ENCODE results near the gene CSRP2.
A peak's percentile ranks its signal among the peaks of the same experiment; 100 is the strongest.

CSRP2 gene

DNA sequence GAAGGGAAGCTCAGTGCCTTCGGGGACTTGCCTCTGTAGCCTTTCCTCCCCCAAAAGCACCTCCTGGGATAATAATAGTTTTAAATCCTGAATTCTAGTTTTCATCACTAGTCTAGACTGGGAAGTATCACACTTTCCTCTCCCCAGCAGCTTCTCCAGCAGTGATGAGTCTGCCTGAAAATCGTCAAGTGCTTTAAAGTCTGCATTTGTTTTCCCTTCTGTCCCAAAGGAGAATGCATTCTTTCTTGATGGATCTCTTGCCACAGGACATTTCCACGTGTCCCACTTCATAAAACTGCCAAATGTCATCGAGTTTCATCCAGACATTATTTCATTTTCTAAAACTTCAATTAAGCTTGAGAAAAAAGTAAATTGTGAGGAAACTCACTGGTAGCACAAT is 15.0 kb downstream of the CSRP2 start:
- DNase-seq (ENCODE audit: insufficient read length, low spot score) (no peak), FAIRE-seq (no peak)

DNA sequence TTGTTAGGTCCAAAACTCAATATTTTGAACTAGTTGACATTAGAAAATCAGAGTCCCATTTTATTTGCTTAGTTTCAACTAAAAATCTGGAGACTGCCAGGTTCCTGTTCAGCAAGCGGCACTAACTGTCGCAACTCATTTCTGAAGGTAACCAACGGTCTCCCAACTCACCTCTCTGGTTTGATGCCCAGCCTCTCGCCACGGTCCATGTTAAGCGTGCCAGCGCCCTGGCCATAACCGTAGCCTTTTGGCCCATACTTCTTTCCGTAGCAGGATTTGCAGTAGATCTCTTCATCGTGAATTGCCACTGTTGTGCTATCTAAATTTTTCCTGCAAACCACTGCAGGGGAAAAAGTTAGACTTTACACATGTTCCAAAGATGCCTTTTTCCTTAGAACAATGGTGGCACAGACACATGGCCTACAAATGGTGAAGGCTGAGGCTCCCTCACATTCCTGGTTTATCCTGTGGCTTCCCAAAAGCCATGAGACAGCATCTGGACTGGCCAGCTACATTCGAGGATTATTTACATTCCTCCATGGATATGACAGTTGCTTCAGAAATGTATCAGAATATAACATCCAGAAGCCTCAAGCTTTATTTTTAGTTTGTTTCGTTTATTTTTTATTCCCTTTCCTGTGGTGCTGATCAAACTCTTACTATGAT is 15.7 kb downstream of the CSRP2 start:
- DNase-seq (ENCODE audit: insufficient read length, low spot score) (no peak), FAIRE-seq (no peak)

DNA sequence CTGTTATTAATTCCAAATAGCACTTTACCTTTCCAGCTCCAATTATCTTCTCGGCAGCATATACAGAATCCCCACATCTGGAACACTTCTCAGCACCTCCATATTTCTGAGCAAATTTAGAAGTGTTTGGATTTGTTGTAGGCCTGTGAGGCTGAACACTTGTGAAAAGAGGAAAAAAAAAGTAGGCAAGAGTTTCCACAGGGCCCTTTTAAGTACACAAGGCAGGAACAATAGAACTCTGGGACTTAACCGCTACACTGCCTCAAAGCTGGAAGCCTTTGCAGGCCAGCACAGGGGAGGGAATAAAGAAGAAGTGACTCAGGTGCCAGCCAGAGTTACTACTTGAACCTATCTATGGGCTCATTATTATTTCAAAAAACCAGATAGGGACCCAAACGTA is 18.6 kb downstream of the CSRP2 start:
- DNase-seq (ENCODE audit: insufficient read length, low spot score) (no peak), FAIRE-seq (no peak)

DNA sequence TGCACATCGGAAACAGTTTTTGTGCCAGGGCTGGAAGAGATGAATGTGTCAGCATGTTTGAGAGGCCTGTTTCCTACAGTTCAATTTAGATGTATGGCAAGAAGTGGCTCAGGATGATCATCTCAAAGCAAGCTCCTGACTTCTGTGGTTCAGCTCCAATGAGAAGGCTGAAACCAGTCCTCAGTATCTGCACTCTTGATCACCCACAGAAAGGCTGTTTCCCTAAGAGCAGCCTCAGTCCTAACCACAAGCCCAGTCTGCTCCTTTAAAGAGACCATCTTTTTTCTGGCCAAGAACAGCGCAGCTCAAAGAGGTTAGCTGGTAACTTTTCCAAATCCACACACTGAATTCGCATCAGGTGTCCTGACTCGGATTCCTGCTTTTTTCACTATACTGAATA is 19.2 kb downstream of the CSRP2 start:
- no peak for FAIRE-seq
- no peak for DNase-seq (ENCODE audit: insufficient read length, low spot score)

DNA sequence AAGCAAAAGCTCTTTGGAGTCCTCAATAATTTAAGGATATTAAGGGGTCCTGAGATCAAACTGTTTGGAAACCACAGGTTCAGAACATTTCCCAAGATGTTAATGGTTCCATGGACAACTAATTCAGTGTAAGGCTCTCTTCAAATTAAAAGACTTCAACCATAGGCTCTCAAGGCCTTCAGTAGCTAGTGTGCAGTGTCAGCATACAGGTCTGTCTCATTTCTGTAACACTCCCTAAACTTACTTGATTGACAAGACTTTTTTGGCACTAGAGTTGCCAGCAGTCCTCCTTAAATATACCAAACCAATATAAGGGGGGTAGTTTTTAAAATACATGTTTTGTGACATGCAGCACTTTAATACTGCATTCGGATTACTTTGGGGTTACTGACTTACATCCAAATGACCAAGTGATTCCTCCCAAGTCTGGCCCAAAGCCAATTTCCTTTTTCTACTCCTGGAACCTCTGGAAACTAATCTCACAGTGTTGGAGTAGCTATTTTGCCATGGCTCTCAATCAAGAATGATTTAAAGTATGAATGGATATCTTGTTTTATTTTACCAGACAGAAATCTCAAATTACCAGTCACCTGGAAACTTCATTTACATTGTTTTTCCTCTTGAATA is 22.7 kb downstream of the CSRP2 start:
- FAIRE-seq (no peak), DNase-seq (ENCODE audit: insufficient read length, low spot score) (no peak)

DNA sequence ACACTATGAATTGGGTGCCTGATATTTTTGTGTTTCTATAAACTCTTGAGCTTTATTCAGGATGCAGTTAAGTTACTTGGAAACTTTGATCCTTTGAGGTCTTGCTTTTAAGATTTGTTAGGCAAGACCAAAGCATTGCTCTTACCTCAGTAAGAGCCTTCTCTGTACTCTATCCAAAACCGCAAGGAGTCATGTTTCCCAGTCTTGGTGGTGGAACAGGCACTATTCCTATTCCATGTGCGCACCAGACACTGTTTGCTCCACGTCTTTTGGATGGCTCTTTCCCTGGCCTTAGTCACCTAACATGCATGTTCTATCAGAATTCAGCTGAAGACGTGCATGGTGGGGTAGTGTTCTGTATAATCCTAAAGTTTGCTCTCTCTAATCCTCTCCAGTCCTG is 23.5 kb downstream of the CSRP2 start:
- FAIRE-seq (peak; percentile 26), DNase-seq (ENCODE audit: insufficient read length, low spot score) (no peak)

DNA sequence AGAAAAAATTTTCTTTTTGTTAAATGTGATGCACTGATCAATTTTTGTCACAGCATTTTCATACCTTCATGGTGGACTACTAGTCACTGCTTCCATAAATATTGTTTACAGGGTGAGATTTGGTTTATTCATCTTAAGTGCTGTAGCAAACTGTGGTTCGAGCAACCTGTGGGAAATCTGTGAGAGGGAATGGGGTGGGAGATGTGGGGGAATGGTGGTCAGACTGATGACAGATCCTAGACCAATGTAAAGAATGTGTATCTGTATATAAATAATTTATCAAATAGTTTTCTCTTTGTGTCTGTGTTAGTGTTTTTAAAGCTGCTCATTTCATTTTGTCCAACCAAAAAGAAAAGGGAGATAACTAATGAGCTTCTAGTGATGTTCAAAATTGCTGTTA is 26.7 kb downstream of the CSRP2 start:
- no peak for FAIRE-seq

DNA sequence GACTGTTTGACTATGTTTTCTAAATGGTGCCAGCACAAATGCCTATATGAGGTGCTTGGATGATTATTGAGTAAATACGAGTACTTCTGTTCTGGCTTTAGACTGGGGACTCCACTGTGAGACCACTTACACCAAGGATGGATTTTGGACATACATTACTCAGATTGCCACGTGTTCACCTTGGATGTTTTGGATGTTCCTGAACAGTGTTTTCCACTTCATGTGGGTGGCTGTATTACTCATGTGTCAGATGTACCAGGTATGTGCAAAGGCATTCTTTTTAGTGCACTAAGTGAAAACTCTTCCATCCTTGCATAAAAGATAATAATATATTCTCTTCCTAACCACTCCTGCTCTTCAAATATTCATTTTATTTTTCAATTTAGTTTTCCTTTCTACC is 30.7 kb downstream of the CSRP2 start:
- DNase-seq (ENCODE audit: insufficient read length, low spot score) (no peak), FAIRE-seq (peak; percentile 36)

More for the DNA sequence above, 26.7 kb downstream of the CSRP2 start:
- DNase-seq (ENCODE audit: insufficient read length, low spot score) = no peak

DNA sequence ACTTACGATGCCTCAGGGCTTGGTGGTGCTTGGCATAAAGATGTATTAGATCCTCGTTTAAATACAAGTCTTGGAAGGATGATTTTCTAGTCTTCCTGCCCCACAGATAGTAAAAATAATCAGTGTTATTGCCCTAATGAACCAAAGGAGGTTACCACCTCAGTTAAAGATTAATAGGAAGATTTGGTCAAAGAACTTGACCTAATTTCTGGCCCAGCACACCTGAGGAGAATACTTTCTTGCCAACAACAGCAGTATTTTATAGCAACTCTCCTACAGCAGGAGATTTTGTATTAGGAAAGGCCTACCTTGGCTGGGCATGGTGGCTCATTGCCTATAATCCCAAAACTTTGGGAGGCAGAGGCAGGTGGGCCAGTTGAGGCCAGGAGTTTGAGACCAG is 31.6 kb downstream of the CSRP2 start:
- FAIRE-seq (no peak), DNase-seq (ENCODE audit: insufficient read length, low spot score) (no peak)

DNA sequence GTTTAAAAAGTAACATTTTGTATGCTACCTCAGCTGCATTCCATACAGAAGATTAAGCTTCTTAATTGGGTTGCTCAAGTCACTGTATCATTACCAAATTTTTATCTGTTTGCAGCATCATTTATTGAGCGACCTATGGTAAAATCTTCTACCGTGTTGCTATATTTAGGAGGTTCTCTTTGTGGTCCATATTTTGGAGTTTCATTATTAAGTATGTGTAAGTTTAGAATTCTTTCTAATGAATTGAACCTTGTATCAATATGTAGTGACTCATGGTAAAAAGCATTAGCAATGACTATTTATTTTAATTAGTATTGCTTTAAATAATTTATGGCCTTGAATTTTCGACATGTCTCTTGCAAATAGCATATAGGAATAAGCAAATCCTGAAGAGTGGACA is 42.2 kb downstream of the CSRP2 start:
- FAIRE-seq (no peak), DNase-seq (ENCODE audit: insufficient read length, low spot score) (no peak)

DNA sequence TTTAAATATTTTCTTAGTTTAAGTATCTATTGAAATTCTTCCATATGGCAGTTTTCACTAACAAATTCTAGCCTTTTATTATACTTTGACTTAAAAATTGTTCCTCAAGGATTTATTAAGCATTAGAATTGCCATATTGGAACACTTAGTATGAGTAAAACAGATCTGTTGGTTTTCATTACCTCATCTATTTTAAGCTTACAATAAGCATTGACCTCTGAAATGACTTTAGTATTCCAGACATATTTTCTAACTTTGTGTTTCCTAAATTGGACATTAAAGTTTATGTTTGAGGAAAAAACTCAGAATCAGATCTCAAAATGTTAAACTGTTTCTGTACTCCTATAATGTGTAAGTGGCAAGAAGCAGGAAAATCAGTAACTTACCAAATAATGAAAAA is 48.4 kb downstream of the CSRP2 start:
- no peak for FAIRE-seq
- no peak for DNase-seq (ENCODE audit: insufficient read length, low spot score)

DNA sequence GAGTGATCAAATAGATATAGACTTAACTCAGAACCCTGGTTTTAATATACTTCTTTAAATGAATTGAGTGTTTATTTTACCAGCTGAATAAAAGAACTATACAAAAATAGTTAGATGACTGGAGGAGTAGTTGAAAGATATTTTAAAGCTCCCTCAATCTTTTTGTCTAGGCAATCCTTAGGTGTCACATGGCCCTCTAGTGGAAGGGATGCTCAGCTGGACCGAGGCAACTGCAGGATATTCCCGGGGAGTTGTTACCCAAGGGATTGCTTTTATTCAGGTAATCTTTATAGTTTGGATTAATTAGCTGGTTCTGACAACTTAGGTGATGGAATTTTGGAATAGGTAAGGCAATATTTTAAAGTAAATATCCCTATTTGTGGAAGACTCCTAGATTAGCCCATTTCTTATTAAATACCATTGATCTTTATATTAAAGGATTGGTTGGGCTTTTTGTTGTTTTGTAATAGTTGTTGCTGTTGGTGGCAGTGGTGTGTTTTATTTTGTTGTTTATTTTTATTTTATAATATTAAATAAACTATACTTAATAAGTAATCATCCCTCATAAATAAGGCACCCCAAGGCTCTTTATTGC is 57.8 kb downstream of the CSRP2 start:
- DNase-seq (ENCODE audit: insufficient read length, low spot score) (peak; percentile 20), FAIRE-seq (no peak)

DNA sequence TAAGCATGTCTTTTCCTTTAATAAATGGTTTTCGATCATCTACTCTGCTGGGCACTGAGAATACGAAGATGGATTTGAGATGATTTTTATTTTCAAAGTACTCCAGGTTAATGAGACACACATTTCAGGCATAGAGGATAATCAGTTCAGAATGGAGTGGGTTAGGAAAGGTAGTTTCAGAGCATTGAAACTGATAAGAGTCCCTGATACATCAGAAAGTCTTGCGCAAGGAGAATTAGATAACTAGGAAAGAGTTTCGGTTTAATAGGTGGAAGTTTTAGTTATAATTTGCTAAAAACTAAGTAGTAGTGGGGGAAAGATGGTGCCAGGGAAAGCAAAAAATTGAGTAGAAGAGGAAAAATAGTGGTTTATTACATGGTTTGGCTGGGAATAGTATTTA is 64.8 kb downstream of the CSRP2 start:
- DNase-seq (ENCODE audit: insufficient read length, low spot score) (no peak), FAIRE-seq (no peak)

DNA sequence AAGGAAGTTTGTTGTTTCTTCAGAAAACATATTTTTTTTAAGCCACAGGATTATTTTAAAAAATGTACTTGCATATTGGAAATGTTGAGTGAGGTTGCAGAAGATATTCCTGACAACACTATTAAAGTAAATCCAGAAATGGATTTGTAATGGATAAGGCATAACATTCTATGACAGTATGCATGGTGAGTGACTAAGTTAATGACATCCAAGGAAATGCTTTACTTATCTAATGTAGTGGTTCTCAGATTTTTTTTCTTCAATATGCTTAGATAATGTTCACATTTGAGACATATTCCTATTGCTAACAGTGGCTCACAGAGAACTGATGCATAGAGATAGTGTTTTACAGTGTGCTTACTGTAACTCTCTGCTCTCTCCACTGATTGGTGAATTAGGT is 65.6 kb downstream of the CSRP2 start:
- DNase-seq (ENCODE audit: insufficient read length, low spot score) (no peak), FAIRE-seq (no peak)

DNA sequence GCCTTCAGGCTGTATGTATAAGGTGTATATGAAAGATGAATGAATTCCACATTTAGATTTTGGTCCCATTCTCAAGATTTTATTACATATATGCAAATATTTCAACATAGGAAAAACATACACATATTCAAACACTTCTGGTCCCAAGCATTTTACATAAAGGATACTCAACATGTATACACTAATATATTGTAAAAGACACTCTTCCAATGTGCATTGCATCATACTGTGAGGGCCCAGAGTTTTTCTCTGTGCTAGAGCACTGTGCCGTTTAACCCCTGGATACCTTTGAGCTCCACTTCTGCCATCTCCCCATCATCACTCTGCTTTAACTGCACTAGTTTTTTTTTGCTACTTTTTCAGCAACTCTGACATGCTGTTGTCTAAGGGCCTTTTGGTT is 66.8 kb downstream of the CSRP2 start:
- no peak for FAIRE-seq

DNA sequence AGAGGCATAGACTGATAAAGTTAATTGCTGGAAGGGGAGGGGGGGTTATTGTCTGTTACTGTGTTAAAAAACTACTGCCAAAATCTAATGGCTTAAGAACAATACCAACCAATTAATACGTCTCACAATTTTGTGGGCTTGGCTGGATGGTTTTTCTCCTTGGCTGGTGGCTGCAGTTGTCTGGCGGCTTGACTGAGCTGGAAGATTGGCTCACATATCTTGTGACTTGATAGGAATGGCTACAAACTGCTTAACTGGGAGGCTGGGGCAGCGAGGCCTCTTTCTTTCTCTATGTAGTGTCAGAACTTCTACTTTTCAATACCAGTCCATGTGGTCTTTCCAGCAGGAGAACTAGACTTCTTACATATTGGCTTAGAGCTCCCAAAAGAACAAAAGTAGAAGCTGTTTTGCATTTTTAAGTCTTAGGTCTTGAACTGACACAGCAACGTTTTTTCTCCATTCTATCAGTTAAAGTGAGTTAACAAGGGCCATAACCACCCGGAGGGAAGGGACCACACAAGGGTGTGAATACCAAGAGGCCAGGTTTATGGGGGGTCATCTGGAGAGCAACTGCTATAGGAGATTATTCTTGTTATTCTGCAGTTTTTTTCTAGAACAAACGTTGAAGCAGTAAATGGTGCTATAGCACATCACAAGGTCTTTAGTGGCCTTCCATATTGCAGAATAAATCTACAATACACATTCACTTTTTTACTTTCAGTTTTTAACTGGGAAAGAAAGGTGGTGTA is 68.0 kb downstream of the CSRP2 start:
- FAIRE-seq (no peak), DNase-seq (ENCODE audit: insufficient read length, low spot score) (no peak)

More for the DNA sequence above, 66.8 kb downstream of the CSRP2 start:
- DNase-seq (ENCODE audit: insufficient read length, low spot score) = no peak
